IPS-20b (cell line): Measurements from ENCODE around the gene DNAJB4.
"Not testable (repeated sequence)": the region's sequence is repeated elsewhere in the genome, so short reads cannot be mapped to it uniquely, and the experiment has no call there.

Experiments
- H3K27ac ChIP-seq: one replicate; pipeline ENCODE4 v1.5.1; 2013; ENCODE audit warnings: low read length
- H3K27me3 ChIP-seq: 2 replicates; pipeline ENCODE4 v1.6.1; 2013; ENCODE audit warnings: mild to moderate bottlenecking, low read length, inconsistent platforms; ENCODE audit not compliant: insufficient read depth
- H3K36me3 ChIP-seq: 2 replicates; pipeline ENCODE4 v1.6.1; 2013; ENCODE audit warnings: low read depth, mild to moderate bottlenecking, inconsistent platforms, low read length, moderate library complexity; ENCODE audit not compliant: insufficient read depth
- H3K4me1 ChIP-seq: 2 replicates; pipeline ENCODE4 v1.6.1; 2013; ENCODE audit warnings: mild to moderate bottlenecking, control low read depth, inconsistent platforms, low read length, moderate library complexity; ENCODE audit not compliant: insufficient read depth
- H3K4me3 ChIP-seq: 2 replicates; pipeline ENCODE4 v1.5.1; 2013; ENCODE audit warnings: mild to moderate bottlenecking, low read length, inconsistent platforms
- H3K9ac ChIP-seq: 2 replicates; pipeline ENCODE4 v1.6.1; 2013; ENCODE audit warnings: low read depth, mild to moderate bottlenecking, inconsistent platforms, low read length, moderate library complexity
- H3K9me3 ChIP-seq: 2 replicates; pipeline ENCODE4 v1.6.1; 2013; ENCODE audit warnings: mild to moderate bottlenecking, low read depth, low read length, inconsistent platforms; ENCODE audit not compliant: insufficient read depth

DNAJB4 gene

DNA sequence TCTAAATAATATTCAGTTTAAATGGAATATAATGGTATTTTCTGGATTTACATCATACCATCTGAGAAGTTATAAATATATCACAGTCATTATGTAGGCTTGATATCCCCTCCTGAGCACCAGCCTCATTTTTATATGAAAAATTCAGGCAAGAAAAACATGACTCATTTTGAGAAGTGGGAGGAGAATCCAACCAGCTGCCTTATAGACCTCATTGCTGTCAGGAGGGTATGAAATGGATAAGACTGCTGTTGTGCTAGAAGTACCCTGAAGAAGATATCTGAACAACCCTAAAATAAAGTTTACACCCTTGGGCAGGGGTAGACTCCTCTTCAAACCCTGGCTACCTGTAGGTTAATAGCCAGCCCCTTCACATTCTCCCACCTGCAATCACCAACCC lies 49.8 kb downstream of the DNAJB4 start:
- Histone ChIP-seq H3K27me3 (no peaks in the 10 kb centered on the region), H3K27ac (no peak overlapping the region), H3K36me3 (no peaks in the 10 kb centered on the region), H3K4me3 (no peak overlapping the region), H3K9me3 (no peaks in the 10 kb centered on the region), H3K4me1 (no peaks in the 10 kb centered on the region), H3K9ac (no peak overlapping the region)

DNA sequence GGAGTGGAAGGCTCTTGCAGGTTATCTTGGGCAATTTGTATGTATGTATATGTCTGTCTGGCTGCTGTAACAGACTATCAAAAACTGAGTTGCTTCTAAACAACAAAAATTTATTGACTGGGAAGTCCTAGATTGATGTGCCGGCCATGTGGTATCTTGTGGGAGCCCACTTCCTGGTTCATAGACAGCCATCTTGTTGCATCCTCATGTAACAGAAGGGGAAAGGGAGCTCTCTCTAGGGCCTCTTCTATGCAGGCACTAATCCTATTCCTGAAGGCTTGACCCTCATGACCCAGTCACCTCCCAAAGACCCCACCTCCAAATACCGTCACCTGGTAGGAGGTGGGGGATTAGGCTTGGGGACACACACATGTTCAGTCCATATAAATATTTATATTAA lies 50.2 kb downstream of the DNAJB4 start:
- Histone ChIP-seq H3K4me1 (no peaks in the 10 kb centered on the region), H3K27ac (no peak overlapping the region), H3K36me3 (no peaks in the 10 kb centered on the region), H3K9me3 (no peaks in the 10 kb centered on the region), H3K4me3 (no peak overlapping the region), H3K27me3 (no peaks in the 10 kb centered on the region), H3K9ac (no peak overlapping the region)

DNA sequence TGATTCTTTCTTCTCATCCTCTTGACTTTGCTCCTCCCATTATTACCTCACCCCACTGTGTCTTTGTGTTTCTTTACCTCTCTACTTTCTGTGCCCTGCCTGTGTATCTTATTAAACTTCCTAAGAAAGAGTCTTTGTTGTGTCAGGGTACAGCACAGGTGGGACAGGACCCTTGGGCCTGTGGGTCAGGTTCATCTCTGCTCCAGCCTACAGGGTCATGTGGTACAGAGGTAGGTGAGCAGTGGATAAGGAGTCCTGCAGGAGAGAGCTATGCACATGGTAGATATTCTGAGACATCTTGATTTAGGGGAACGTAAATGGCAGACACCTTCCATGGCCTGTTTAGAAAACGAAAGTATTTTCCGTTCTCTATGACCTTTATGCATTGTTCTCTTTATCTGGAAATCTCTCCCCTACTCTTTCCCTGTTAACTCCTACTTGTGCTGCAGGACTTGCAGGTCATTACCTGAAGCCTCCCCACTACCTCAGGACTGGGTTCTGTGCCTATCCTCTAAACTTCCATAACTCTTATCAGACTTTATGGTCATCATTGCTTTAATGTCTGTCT lies 50.9 kb downstream of the DNAJB4 start:
- Histone ChIP-seq H3K4me1 (no peaks in the 10 kb centered on the region), H3K9me3 (no peaks in the 10 kb centered on the region), H3K9ac (no peak overlapping the region), H3K27me3 (no peaks in the 10 kb centered on the region), H3K27ac (no peak overlapping the region), H3K4me3 (no peak overlapping the region), H3K36me3 (no peaks in the 10 kb centered on the region)

DNA sequence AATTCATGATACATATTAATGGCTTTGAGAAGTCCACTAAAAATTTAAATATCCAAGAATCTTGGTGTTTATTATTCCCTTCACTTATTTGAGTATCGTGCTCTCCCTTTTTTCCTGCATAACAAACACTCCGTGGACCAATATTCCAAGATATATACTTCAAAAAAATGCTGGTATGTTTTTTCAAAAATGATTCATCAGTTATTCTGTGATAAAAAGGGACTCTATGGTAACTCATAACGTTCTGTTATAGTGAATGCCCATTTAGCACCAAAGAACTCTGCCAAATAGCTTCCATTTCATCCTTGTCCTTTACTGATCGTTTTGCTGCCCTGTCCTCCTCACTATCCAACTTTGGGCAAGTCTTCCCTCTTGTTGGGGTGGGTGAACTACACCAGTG lies 53.9 kb downstream of the DNAJB4 start:
- H3K27me3 ChIP-seq = no peaks in the 10 kb centered on the region
- H3K4me3 ChIP-seq = no peak overlapping the region
- H3K36me3 ChIP-seq = no peaks in the 10 kb centered on the region
- H3K4me1 ChIP-seq = no peaks in the 10 kb centered on the region
- no peaks in the 10 kb centered on the region for H3K9me3 ChIP-seq
- H3K9ac ChIP-seq = no peak overlapping the region
- no peak overlapping the region for H3K27ac ChIP-seq

DNA sequence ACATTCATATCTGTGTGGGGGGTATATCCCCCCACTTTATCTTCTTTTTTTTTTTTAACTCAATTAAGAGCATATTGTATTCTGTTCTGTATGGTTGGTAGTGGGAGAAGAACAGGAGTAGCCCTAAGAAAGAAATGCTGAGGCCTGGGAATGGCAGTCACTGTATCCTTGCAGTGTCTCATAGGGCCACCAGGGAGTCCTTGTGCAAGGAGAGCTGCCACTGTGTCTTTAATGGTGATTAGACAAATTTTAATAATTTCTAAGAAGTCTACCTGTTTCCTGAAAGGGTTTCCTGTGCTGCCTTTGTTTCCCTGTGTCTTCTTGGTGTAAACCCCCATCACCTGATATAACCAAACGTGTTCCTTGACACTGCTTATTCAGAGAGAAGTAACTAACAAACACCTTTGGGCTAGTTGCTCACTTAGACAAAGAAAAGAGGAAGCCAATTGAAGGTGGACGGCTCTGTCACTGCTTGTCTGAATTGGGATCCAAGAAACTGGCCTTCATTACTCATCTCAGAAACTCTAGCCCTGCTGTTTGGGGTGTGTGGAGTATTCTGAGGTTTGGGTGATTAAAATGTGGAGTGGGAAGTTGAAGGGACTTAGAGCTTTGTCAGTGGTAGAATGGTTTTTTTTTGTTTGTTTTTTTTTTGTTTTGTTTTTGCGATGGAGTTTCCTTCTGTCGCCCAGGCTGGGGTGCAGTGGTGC lies 56.3 kb downstream of the DNAJB4 start:
- Histone ChIP-seq H3K4me1 (no peaks in the 10 kb centered on the region), H3K9ac (no peak overlapping the region), H3K9me3 (no peaks in the 10 kb centered on the region), H3K27me3 (no peaks in the 10 kb centered on the region), H3K4me3 (no peak overlapping the region), H3K36me3 (no peaks in the 10 kb centered on the region), H3K27ac (no peak overlapping the region)

DNA sequence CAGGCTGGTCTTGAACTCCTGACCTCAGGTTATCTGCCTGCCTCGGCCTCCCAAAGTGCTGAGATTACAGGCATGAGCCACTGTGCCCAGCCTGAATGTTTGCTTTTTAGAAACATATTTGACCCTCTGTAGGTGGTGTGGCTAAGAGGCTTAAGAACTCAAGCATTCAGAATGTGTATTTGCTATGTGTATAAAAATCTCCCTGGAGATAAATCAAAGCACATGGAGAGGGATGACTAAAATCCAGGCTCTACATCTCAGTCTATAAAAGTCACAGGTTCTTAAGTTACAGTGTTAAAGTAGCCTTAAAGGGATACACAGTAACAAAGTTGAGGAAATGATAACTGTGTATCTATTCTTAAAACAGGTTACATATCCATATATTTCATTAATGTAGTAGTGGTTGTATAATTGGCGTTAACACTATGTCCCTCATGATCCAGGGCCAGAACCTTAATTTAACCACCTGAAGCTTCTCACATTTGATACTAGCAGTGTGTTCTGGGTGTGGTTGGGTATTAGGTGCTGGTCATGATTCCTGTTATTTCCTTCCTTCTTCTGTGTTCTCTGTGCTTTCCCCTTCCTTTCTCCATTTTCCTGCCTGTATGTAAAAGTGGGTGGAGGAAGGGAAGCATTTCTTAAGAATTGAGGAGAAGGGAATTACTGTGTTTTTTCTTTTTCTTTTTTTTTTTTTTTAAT lies 57.2 kb downstream of the DNAJB4 start:
- Histone ChIP-seq H3K27ac (no peak overlapping the region), H3K36me3 (no peaks in the 10 kb centered on the region), H3K4me1 (no peaks in the 10 kb centered on the region), H3K9ac (no peak overlapping the region), H3K9me3 (no peaks in the 10 kb centered on the region), H3K4me3 (no peak overlapping the region), H3K27me3 (no peaks in the 10 kb centered on the region)

DNA sequence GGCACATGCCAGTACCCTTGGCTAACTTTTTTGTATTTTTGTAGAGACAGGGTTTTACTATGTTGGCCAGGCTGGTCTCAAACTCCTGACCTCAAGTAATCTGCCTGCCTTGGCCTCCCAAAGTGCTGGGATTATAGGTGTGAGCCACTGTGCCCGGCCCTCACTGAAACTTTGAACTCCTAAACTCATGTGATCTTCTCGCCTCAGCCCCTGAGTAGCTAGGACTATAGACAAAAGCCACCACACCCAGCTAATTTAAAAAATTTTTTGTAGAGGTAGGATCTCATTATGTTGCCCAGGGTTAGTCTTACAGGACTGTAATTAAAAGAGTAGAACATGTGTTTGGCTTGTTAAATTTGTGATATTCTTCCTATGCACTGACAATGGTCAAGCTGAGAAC lies 60.1 kb downstream of the DNAJB4 start:
- H3K4me3 ChIP-seq, H3K36me3 ChIP-seq, H3K27ac ChIP-seq, H3K9ac ChIP-seq, H3K4me1 ChIP-seq, H3K27me3 ChIP-seq, H3K9me3 ChIP-seq: not testable (repeated sequence)
